SK-N-SH treated with all-trans-retinoic acid at 6 μM for 48 hours (cell line): ENCODE measurements around the gene FAM210A.

Experiments used
- BACH2 ChIP-seq: fragments of 250-450 bp; sonication (Bioruptor Pico); IDR thresholded peaks from 2 replicates; pipeline ENCODE4 v1.9.0; 2021; ENCODE audit warnings: mild to moderate bottlenecking, borderline replicate concordance
- CREB5 ChIP-seq: fragments of 250-450 bp; sonication (Bioruptor Pico); IDR thresholded peaks from 2 replicates; pipeline ENCODE4 v1.5.1; 2020; ENCODE audit warnings: low read depth, mild to moderate bottlenecking, moderate library complexity
- CSDC2 ChIP-seq: fragments of 250-450 bp; sonication (Bioruptor Pico); IDR thresholded peaks from 2 replicates; pipeline ENCODE4 v1.5.0; 2020; ENCODE audit warnings: mild to moderate bottlenecking, moderate library complexity
- RARB ChIP-seq: fragments of 250-450 bp; sonication (Bioruptor Pico); IDR thresholded peaks from 2 replicates; pipeline ENCODE4 v1.8.0; 2021; ENCODE audit warnings: mild to moderate bottlenecking, moderate library complexity

GRCh38 chr18:13725566-13726231, 659 bp downstream of the FAM210A start:
- TF ChIP-seq CSDC2 (CRISPR knock-in tag) (no peak), RARB (CRISPR knock-in tag) (no peak), CREB5 (no peak), BACH2 (CRISPR knock-in tag) (no peak)
